Activated B cell treated with CpG ODN at 0.5 μM for 24 hours (primary cell): ENCODE data around the gene MAML3. TPM values are rescaled to one million over a fixed set of nuclear protein-coding genes. Genes with fewer than 3 reads are reported as not detected.

Source experiments
- ATAC-seq: fragments of 200-7000 bp; cut with Tn5 transposase; one replicate; pipeline ENCODE4 v1.10.0; 2021; ENCODE audit warnings: low read depth, mild to moderate bottlenecking, moderate library complexity
- CTCF ChIA-PET: fragments of 350-600 bp; sonication (Branson Sonifier 250); formaldehyde crosslinking; loops from one replicate; lab custom pipeline; 2021; ENCODE audit warnings: antibody characterized with exemption; lab: Charles Lee
- POLR2A ChIA-PET: fragments of 350-600 bp; sonication (Branson Sonifier 250); formaldehyde crosslinking; loops from one replicate; lab custom pipeline; 2021; ENCODE audit warnings: antibody characterized with exemption; lab: Charles Lee
- DNase-seq: peaks from one replicate; pipeline ENCODE4 v3.0.0; 2022
- H3K27ac Mint-ChIP-seq: one replicate; pipeline ENCODE4 v1.8.0; 2020; ENCODE audit warnings: mixed read lengths
- H3K27me3 Mint-ChIP-seq: one replicate; pipeline ENCODE4 v1.8.0; 2021; ENCODE audit warnings: mixed read lengths
- H3K36me3 Mint-ChIP-seq: one replicate; pipeline ENCODE4 v1.8.0; 2021; ENCODE audit warnings: low read depth, mixed read lengths
- H3K4me1 Mint-ChIP-seq: one replicate; pipeline ENCODE4 v1.8.0; 2021; ENCODE audit warnings: mixed read lengths
- H3K4me3 Mint-ChIP-seq: one replicate; pipeline ENCODE4 v1.8.0; 2020; ENCODE audit warnings: mild to moderate bottlenecking, mixed read lengths
- H3K9me3 Mint-ChIP-seq: one replicate; pipeline ENCODE4 v1.8.0; 2020; ENCODE audit warnings: mixed read lengths
- intact Hi-C: fragments of 100-400 bp; cut with micrococcal nuclease; formaldehyde crosslinking; loops from one replicate; pipeline ENCODE4 v1.15.1; 2024
- total RNA-seq: library from RNA; stranded (reverse); gene quantifications from 2 replicates; pipeline ENCODE4 v1.2.3, GENCODE V29; 2022
- TF ChIP-seq, protein P1 (sequence below): fragments of 200-600 bp; IDR thresholded peaks from one replicate; pipeline ENCODE4 v1.8.0; 2022; ENCODE audit warnings: antibody characterized with exemption, mild to moderate bottlenecking

Gene MAML3
- total RNA-seq, 1 donor from 2014 or later = 2.6 TPM

DNA sequence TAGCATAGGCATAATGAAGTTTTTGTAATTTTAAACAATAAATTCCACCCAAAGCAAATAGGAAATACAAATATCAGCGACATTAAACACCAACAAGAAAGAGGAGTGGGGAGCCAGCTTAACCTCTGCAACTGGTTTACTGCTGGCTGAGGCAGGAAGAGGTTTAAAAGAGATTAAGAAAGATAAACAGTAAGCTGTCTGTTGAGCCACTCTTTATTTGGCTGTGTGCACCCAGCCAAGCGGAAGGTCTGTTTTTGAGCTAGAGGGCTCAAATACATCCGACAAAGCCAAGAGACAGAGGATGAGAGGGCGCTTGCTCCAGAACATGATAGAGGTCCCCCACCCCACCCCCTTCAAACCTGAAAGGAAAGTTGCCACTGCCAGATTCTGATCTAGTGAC, 297.0 kb downstream of the MAML3 start:
- H3K4me3 Mint-ChIP-seq = no peak overlapping the region
- peaks cover 3% of the 10 kb centered on the region for H3K4me1 Mint-ChIP-seq
- H3K27me3 Mint-ChIP-seq = peaks cover 3% of the 10 kb centered on the region
- ATAC-seq (no peak), DNase-seq (no peak)
- H3K36me3 Mint-ChIP-seq = no peaks in the 10 kb centered on the region
- ChIA-PET POLR2A (no interaction called here), CTCF (no interaction called here)
- H3K9me3 Mint-ChIP-seq = no peaks in the 10 kb centered on the region
- no peak overlapping the region for H3K27ac Mint-ChIP-seq
- intact Hi-C loops = no loop called here
- TF ChIP-seq, protein P1, sequence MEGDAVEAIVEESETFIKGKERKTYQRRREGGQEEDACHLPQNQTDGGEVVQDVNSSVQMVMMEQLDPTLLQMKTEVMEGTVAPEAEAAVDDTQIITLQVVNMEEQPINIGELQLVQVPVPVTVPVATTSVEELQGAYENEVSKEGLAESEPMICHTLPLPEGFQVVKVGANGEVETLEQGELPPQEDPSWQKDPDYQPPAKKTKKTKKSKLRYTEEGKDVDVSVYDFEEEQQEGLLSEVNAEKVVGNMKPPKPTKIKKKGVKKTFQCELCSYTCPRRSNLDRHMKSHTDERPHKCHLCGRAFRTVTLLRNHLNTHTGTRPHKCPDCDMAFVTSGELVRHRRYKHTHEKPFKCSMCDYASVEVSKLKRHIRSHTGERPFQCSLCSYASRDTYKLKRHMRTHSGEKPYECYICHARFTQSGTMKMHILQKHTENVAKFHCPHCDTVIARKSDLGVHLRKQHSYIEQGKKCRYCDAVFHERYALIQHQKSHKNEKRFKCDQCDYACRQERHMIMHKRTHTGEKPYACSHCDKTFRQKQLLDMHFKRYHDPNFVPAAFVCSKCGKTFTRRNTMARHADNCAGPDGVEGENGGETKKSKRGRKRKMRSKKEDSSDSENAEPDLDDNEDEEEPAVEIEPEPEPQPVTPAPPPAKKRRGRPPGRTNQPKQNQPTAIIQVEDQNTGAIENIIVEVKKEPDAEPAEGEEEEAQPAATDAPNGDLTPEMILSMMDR = no peak

GRCh38 chr4:139854668-139855403, 299.1 kb downstream of the MAML3 start:
- Mint-ChIP-seq H3K4me1 (peaks cover 3% of the 10 kb centered on the region), H3K9me3 (no peaks in the 10 kb centered on the region), H3K36me3 (no peaks in the 10 kb centered on the region), H3K27ac (no peak overlapping the region), H3K27me3 (no peaks in the 10 kb centered on the region), H3K4me3 (no peak overlapping the region)
- DNase-seq = no peak
- intact Hi-C loops = no loop called here
- POLR2A ChIA-PET = no interaction called here
- ATAC-seq = no peak
- TF ChIP-seq, protein P1 = no peak
- CTCF ChIA-PET = no interaction called here

GRCh38 chr4:139853309-139853708, 300.7 kb downstream of the MAML3 start:
- TF ChIP-seq, protein P1 = no peak
- Mint-ChIP-seq H3K9me3 (no peaks in the 10 kb centered on the region), H3K27me3 (no peaks in the 10 kb centered on the region), H3K4me3 (no peak overlapping the region), H3K36me3 (no peaks in the 10 kb centered on the region), H3K4me1 (peaks cover 3% of the 10 kb centered on the region), H3K27ac (no peak overlapping the region)
- POLR2A ChIA-PET = no interaction called here
- DNase-seq (no peak), ATAC-seq (no peak)
- CTCF ChIA-PET = no interaction called here
- intact Hi-C loops = no loop called here

GRCh38 chr4:139852612-139853269, 301.2 kb downstream of the MAML3 start:
- H3K27ac Mint-ChIP-seq = no peak overlapping the region
- POLR2A ChIA-PET = no interaction called here
- H3K9me3 Mint-ChIP-seq = no peaks in the 10 kb centered on the region
- CTCF ChIA-PET = no interaction called here
- TF ChIP-seq, protein P1 = no peak
- no peak overlapping the region for H3K4me3 Mint-ChIP-seq
- H3K4me1 Mint-ChIP-seq = peaks cover 3% of the 10 kb centered on the region
- no peak for ATAC-seq
- no peak for DNase-seq
- H3K36me3 Mint-ChIP-seq = no peaks in the 10 kb centered on the region
- no peaks in the 10 kb centered on the region for H3K27me3 Mint-ChIP-seq
- intact Hi-C loops = no loop called here

DNA sequence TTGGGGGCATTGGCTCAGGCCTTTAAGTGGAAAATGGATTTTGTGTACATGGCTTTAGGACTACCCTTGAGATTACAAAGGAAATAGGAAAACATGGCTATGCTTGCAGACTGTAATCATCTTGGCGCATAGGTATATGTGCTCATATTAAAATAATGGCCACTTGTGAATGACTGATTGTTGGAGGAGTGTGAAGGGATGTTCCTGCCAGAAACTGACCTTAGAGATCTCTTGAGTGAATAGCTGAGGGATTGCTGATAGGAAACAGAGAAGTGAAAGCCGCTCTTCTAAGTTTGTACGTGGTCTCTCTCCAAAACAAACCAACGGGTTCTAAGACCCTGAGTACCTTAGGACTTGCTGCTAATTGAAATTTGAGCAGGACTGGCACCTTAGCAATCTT, 302.3 kb downstream of the MAML3 start:
- POLR2A ChIA-PET = no interaction called here
- Mint-ChIP-seq H3K27me3 (no peaks in the 10 kb centered on the region), H3K4me1 (no peaks in the 10 kb centered on the region), H3K9me3 (no peaks in the 10 kb centered on the region), H3K4me3 (no peak overlapping the region), H3K27ac (no peak overlapping the region), H3K36me3 (no peaks in the 10 kb centered on the region)
- ATAC-seq = no peak
- TF ChIP-seq, protein P1 = no peak
- no peak for DNase-seq
- intact Hi-C loops = no loop called here
- CTCF ChIA-PET = no interaction called here
